CD4-positive, alpha-beta T cell (primary cell): ENCODE measurements around the gene PKP4. TPM values are rescaled to one million over a fixed set of nuclear protein-coding genes. Genes with fewer than 3 reads are reported as not detected.

Source experiments
- ATAC-seq: fragments of 200-7000 bp; cut with Tn5 transposase; one replicate; pipeline ENCODE4 v1.10.0; 2022; ENCODE audit warnings: mild to moderate bottlenecking; ENCODE audit not compliant: poor library complexity
- CTCF ChIA-PET: fragments of 350-600 bp; sonication (Branson Sonifier 250); formaldehyde crosslinking; loops from one replicate; lab custom pipeline; 2021; ENCODE audit warnings: antibody characterized with exemption, inconsistent platforms; lab: Charles Lee
- POLR2A ChIA-PET: fragments of 350-600 bp; sonication (Branson Sonifier 250); formaldehyde crosslinking; loops from one replicate; lab custom pipeline; 2021; ENCODE audit warnings: antibody characterized with exemption, inconsistent platforms; lab: Charles Lee
- DNase-seq, 14 experiments: peaks; one replicate each; pipeline ENCODE4 v3.0.0-alpha.2; 2013 to 2020; ENCODE audit warnings: mixed read lengths in 2 of 14
- H3K27ac ChIP-seq, 2 donors: one replicate each; pipeline versions ENCODE4 v1.5.1 to v1.7.0; 2013; ENCODE audit warnings: low read length in 2 of 2, low read depth in 1 of 2, mild to moderate bottlenecking in 1 of 2
- H3K27me3 ChIP-seq, 2 experiments: 1 replicate in 1 of 2; 2 replicates in 1 of 2; pipeline versions ENCODE4 v1.6.1 to v1.7.0; 2013; ENCODE audit warnings: low read length in 2 of 2, control low read depth in 1 of 2, mild to moderate bottlenecking in 1 of 2, moderate library complexity in 1 of 2; ENCODE audit not compliant: insufficient read depth in 2 of 2, control insufficient read depth in 1 of 2
- H3K36me3 ChIP-seq: one replicate; pipeline ENCODE4 v1.6.1; 2013; ENCODE audit warnings: low read length, control low read depth; ENCODE audit not compliant: insufficient read depth
- H3K4me1 ChIP-seq: one replicate; pipeline ENCODE4 v1.6.1; 2013; ENCODE audit warnings: low read length, control low read depth; ENCODE audit not compliant: insufficient read depth
- H3K4me3 ChIP-seq: one replicate; pipeline ENCODE4 v1.5.1; 2013; ENCODE audit warnings: mild to moderate bottlenecking, low read length, moderate library complexity
- H3K9me3 ChIP-seq, 2 experiments: 1 replicate in 1 of 2; 2 replicates in 1 of 2; pipeline versions ENCODE4 v1.6.1 to v1.7.0; 2013; ENCODE audit warnings: low read length in 2 of 2, mild to moderate bottlenecking in 2 of 2, control low read depth in 1 of 2, moderate library complexity in 1 of 2; ENCODE audit not compliant: control insufficient read depth in 1 of 2, insufficient read depth in 1 of 2
- H3K27ac Mint-ChIP-seq: one replicate; pipeline ENCODE4 v1.8.0; 2020; ENCODE audit warnings: mixed read lengths
- H3K27me3 Mint-ChIP-seq: one replicate; pipeline ENCODE4 v1.8.0; 2021; ENCODE audit warnings: mixed read lengths
- H3K36me3 Mint-ChIP-seq: one replicate; pipeline ENCODE4 v1.8.0; 2021; ENCODE audit warnings: low read depth, mixed read lengths
- H3K4me1 Mint-ChIP-seq: one replicate; pipeline ENCODE4 v1.8.0; 2021; ENCODE audit warnings: low read depth, mixed read lengths
- H3K4me3 Mint-ChIP-seq: one replicate; pipeline ENCODE4 v1.8.0; 2020; ENCODE audit warnings: mild to moderate bottlenecking, mixed read lengths
- H3K9me3 Mint-ChIP-seq: one replicate; pipeline ENCODE4 v1.8.0; 2020; ENCODE audit warnings: mixed read lengths
- intact Hi-C, 2 experiments: fragments of 100-400 bp; cut with DNase I in 1 of 2; cut with micrococcal nuclease in 1 of 2; formaldehyde crosslinking; loops; one replicate each; pipeline versions ENCODE4 v1.15.1 to v1.9.0; 2023 to 2025; cut with DNase I, micrococcal nuclease
- total RNA-seq, 174 experiments: library from RNA in 2 of 174; stranded (reverse) in 2 of 174; gene quantifications; one replicate each; pipeline ENCODE4 v1.2.3 and lab custom pipeline; 2021 to 2026
- TF ChIP-seq, protein P1 (sequence below): fragments of 200-600 bp; IDR thresholded peaks from one replicate; pipeline ENCODE4 v1.8.0; 2022; ENCODE audit warnings: antibody characterized with exemption, mild to moderate bottlenecking

Gene PKP4
- total RNA-seq, 2 experiments from 2014 or later = 10.8 to 14.6 TPM

DNA sequence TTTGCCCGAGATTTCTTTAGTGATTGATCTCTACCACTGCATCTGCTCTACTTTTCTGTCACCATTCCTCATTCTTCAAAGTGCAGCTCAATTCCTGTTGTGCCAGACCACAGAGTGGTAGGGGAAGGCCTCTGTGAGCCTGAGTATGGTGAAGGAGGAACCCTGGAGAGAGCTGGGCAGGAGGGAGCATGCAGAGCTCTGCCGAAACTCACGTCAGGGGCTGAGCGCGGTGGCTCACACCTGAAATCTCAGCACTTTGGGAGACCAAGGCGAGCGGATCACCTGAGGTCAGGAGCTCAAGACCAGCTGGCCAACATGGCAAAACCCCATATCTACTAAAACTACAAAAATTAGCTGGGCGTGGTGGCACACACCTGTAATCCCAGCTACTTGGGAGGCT, 54.1 kb downstream of the PKP4 start:
- Mint-ChIP-seq H3K36me3 (peaks cover 6% of the 10 kb centered on the region), H3K9me3 (no peaks in the 10 kb centered on the region), H3K27ac (no peak overlapping the region), H3K4me3 (no peak overlapping the region), H3K4me1 (peaks cover 5% of the 10 kb centered on the region), H3K27me3 (no peaks in the 10 kb centered on the region)
- ChIA-PET POLR2A (no interaction called here), CTCF (no interaction called here)
- no peaks in the 10 kb centered on the region for H3K27me3 ChIP-seq
- DNase-seq (no peak), ATAC-seq (no peak)
- no peaks in the 10 kb centered on the region for H3K9me3 ChIP-seq
- H3K36me3 ChIP-seq = no peaks in the 10 kb centered on the region
- TF ChIP-seq, protein P1, sequence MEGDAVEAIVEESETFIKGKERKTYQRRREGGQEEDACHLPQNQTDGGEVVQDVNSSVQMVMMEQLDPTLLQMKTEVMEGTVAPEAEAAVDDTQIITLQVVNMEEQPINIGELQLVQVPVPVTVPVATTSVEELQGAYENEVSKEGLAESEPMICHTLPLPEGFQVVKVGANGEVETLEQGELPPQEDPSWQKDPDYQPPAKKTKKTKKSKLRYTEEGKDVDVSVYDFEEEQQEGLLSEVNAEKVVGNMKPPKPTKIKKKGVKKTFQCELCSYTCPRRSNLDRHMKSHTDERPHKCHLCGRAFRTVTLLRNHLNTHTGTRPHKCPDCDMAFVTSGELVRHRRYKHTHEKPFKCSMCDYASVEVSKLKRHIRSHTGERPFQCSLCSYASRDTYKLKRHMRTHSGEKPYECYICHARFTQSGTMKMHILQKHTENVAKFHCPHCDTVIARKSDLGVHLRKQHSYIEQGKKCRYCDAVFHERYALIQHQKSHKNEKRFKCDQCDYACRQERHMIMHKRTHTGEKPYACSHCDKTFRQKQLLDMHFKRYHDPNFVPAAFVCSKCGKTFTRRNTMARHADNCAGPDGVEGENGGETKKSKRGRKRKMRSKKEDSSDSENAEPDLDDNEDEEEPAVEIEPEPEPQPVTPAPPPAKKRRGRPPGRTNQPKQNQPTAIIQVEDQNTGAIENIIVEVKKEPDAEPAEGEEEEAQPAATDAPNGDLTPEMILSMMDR = no peak
- intact Hi-C loops = no loop called here
- H3K27ac ChIP-seq = no peak overlapping the region
- no peak overlapping the region for H3K4me3 ChIP-seq
- H3K4me1 ChIP-seq = no peaks in the 10 kb centered on the region

GRCh38 chr2:158511706-158512105, 55.0 kb downstream of the PKP4 start:
- no peaks in the 10 kb centered on the region for H3K9me3 Mint-ChIP-seq
- ChIA-PET POLR2A (no interaction called here), CTCF (no interaction called here)
- no peak overlapping the region for H3K27ac ChIP-seq
- peaks cover 6% of the 10 kb centered on the region for H3K36me3 Mint-ChIP-seq
- H3K4me3 Mint-ChIP-seq = no peak overlapping the region
- H3K4me1 Mint-ChIP-seq = peaks cover 5% of the 10 kb centered on the region
- H3K36me3 ChIP-seq = no peaks in the 10 kb centered on the region
- no peaks in the 10 kb centered on the region for H3K27me3 ChIP-seq
- TF ChIP-seq, protein P1 = no peak
- DNase-seq (no peak), ATAC-seq (no peak)
- H3K9me3 ChIP-seq = no peaks in the 10 kb centered on the region
- H3K27ac Mint-ChIP-seq = no peak overlapping the region
- intact Hi-C loops = no loop called here
- H3K4me1 ChIP-seq = no peaks in the 10 kb centered on the region
- H3K27me3 Mint-ChIP-seq = no peaks in the 10 kb centered on the region
- no peak overlapping the region for H3K4me3 ChIP-seq

- Mint-ChIP-seq H3K4me3 (no peak overlapping the region), H3K27me3 (no peaks in the 10 kb centered on the region), H3K9me3 (no peaks in the 10 kb centered on the region), H3K27ac (no peak overlapping the region), H3K36me3 (peaks cover 6% of the 10 kb centered on the region), H3K4me1 (peaks cover 5% of the 10 kb centered on the region)
- H3K36me3 ChIP-seq = no peaks in the 10 kb centered on the region
- no peaks in the 10 kb centered on the region for H3K27me3 ChIP-seq
- H3K9me3 ChIP-seq = no peaks in the 10 kb centered on the region
- POLR2A ChIA-PET = no interaction called here
- DNase-seq (no peak), ATAC-seq (no peak)
- no peak overlapping the region for H3K4me3 ChIP-seq
- TF ChIP-seq, protein P1 = no peak
- intact Hi-C loops = no loop called here
- CTCF ChIA-PET = no interaction called here
- no peaks in the 10 kb centered on the region for H3K4me1 ChIP-seq
- H3K27ac ChIP-seq = no peak overlapping the region
Observed at GRCh38 chr2:158512323-158512722, 55.6 kb downstream of the PKP4 start.
